Neural progenitor cell (in vitro differentiated cells): ENCODE data around the gene TP53I13.

Experiments
- CTCF ChIP-seq: fragments of 200-600 bp; sonication (generic); IDR thresholded peaks from 2 replicates; pipeline ENCODE4 v1.5.1; 2017; ENCODE audit warnings: antibody characterized with exemption, mild to moderate bottlenecking
- EZH2 ChIP-seq: fragments of 200-600 bp; sonication (generic); IDR thresholded peaks from 2 replicates; pipeline ENCODE4 v1.6.1; 2017; ENCODE audit warnings: antibody characterized with exemption, mild to moderate bottlenecking, moderate library complexity
- EZH2phosphoT487 ChIP-seq: fragments of 200-600 bp; sonication (generic); IDR thresholded peaks from 2 replicates; pipeline ENCODE4 v1.6.1; 2017; ENCODE audit warnings: antibody characterized with exemption

DNA sequence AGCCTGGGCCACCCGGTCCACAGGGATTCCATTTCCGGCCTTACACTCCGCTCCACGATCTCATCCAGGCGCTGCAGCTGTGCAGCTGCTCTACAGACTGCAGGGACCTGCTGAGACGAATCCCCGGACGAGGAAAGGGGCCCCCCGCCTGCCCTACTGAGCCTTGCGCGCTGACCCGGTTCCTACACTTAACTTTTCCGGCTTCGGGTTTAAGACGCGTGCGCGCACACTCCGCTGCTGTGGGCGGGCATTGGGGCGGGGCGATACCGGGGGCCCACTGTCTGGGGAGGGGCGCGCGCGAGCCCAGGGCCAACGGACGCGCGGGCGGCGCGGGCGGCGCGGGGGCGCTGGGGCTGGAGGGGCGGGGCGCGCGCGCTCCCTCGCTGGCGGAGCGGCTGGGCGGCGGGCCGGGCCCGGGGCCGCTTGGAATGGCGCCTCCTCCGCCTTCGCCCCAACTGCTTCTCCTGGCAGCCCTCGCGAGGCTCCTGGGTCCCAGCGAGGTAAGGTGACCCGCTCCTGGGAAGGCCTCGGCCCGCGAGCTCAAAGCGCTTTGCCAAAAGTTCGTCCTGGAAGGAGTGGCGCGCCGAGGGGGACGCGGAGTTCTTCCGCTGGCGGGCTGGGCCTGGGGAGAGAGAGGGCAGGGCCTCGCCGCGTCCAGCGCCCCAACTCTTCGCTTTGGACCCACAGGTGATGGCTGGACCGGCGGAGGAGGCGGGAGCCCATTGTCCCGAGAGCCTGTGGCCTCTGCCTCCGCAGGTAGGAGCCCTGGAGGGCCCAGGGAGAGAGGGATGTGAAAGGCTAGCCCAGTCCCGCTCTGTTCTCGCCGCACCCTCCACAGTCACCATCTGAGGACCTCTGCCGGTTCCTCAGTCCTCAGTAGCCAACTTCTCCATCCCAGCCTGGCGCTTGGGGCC lies at the start of gene TP53I13:
- TF ChIP-seq CTCF, result no peak
- no peak for TF ChIP-seq EZH2
- no peak for TF ChIP-seq EZH2phosphoT487
